Mucosa of rectum (tissue), 2 donors: ENCODE results near the gene RGL1.

ENCODE experiments used
- H3K27ac ChIP-seq, 2 donors: one replicate each; pipeline ENCODE4 v1.7.0; 2013; ENCODE audit warnings: inconsistent platforms in 2 of 2, low read depth in 2 of 2, low read length in 2 of 2
- H3K27me3 ChIP-seq, 2 donors: one replicate each; pipeline ENCODE4 v1.7.0; 2013; ENCODE audit warnings: low read length in 2 of 2; ENCODE audit not compliant: control insufficient read depth in 2 of 2, insufficient read depth in 2 of 2
- H3K36me3 ChIP-seq, 2 donors: one replicate each; pipeline ENCODE4 v1.7.0; 2013; ENCODE audit warnings: low read length in 2 of 2; ENCODE audit not compliant: control insufficient read depth in 2 of 2, insufficient read depth in 2 of 2
- H3K4me1 ChIP-seq, 2 donors: one replicate each; pipeline ENCODE4 v1.7.0; 2013; ENCODE audit warnings: low read length in 2 of 2, mild to moderate bottlenecking in 1 of 2; ENCODE audit not compliant: control insufficient read depth in 2 of 2, insufficient read depth in 2 of 2
- H3K4me3 ChIP-seq, 2 donors: one replicate each; pipeline ENCODE4 v1.7.0; 2013; ENCODE audit warnings: low read length in 2 of 2
- H3K9ac ChIP-seq, 2 donors: one replicate each; pipeline ENCODE4 v1.7.0; 2013; ENCODE audit warnings: low read length in 2 of 2, low read depth in 1 of 2, mild to moderate bottlenecking in 1 of 2
- H3K9me3 ChIP-seq, 2 donors: one replicate each; pipeline ENCODE4 v1.7.0; 2013; ENCODE audit warnings: low read length in 2 of 2; ENCODE audit not compliant: control insufficient read depth in 2 of 2
- donor health status: healthy.
- donor health status: Normal muscosa, but diverticular disease.

The RGL1 gene

DNA sequence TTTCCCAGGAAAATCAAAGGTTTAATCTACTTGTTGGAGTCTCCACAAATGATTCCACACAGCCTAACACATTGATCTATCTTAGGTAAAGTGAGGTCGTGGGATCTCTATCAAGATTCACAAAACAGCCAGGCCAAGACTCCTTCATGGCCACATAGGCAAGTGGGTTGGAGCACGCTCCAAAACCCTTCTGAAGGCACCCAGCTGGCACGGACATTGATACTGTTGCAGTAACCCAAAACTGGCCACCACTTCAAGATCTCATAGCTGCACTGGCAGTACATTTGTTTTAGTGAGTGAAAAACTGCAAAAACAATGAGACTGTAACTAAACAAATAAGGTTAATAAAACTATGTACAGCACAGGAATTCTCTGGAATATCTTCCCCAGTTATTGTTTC lies 170.7 kb downstream of the RGL1 start:
- Histone ChIP-seq H3K4me3 (no peak overlapping the region), H3K9me3 (no peaks in the 10 kb centered on the region), H3K9ac (no peak overlapping the region), H3K27me3 (no peaks in the 10 kb centered on the region), H3K4me1 (no peaks in the 10 kb centered on the region), H3K36me3 (no peaks in the 10 kb centered on the region), H3K27ac (no peak overlapping the region)

DNA sequence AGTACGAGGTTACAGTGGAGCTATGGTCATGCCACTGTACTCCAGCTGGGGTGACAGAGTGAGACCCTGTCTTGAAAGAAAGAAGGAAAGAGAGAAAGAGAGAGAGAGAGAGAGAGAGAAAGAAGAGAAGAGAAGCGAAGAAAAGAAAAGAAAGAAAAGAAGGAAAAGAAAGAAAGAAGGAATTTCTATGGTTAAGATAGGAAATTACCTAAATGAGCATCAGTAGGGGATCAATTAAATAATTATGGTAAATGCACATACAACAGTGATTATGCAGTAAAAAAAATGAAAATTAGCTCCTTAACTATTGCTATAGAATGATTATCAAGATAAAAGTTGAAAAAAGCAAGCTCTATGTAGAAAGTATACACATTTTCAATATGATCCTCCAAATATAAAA lies 172.8 kb downstream of the RGL1 start:
- H3K9me3 ChIP-seq, result no peaks in the 10 kb centered on the region
- H3K9ac ChIP-seq, result no peak overlapping the region
- no peaks in the 10 kb centered on the region for H3K36me3 ChIP-seq
- no peaks in the 10 kb centered on the region for H3K27me3 ChIP-seq
- H3K4me3 ChIP-seq, result no peak overlapping the region
- no peak overlapping the region for H3K27ac ChIP-seq
- H3K4me1 ChIP-seq, result no peaks in the 10 kb centered on the region
